ENCODE measurements around the gene ABCA13.

Gene ABCA13

GRCh38 chr7:48540746-48541145 lies 369.5 kb downstream of the ABCA13 start:
- no peak for DNase-seq

GRCh38 chr7:48548667-48549066 lies 377.4 kb downstream of the ABCA13 start:
- DNase-seq, result no peak

- DNase-seq, result no peak
Measured at GRCh38 chr7:48551652-48552051, 380.4 kb downstream of the ABCA13 start.

GRCh38 chr7:48563334-48563733 lies 392.1 kb downstream of the ABCA13 start:
- DNase-seq, result no peak

- DNase-seq, result no peak
Measured at GRCh38 chr7:48575516-48575915, 404.3 kb downstream of the ABCA13 start.

GRCh38 chr7:48587475-48587874 lies 416.2 kb downstream of the ABCA13 start:
- DNase-seq, result no peak

- no peak for DNase-seq
Measured at GRCh38 chr7:48594349-48594748, 423.1 kb downstream of the ABCA13 start.

- DNase-seq, result no peak
Measured at GRCh38 chr7:48595756-48596155, 424.5 kb downstream of the ABCA13 start.

GRCh38 chr7:48610705-48611104 lies 439.4 kb downstream of the ABCA13 start:
- no peak for DNase-seq

GRCh38 chr7:48611993-48612392 lies 440.7 kb downstream of the ABCA13 start:
- no peak for DNase-seq

GRCh38 chr7:48617508-48617907 lies 446.2 kb downstream of the ABCA13 start:
- no peak for DNase-seq

- DNase-seq, result no peak
Measured at GRCh38 chr7:48617993-48618392, 446.7 kb downstream of the ABCA13 start.

- no peak for DNase-seq
Measured at GRCh38 chr7:48621076-48621475, 449.8 kb downstream of the ABCA13 start.

GRCh38 chr7:48627164-48627563 lies 455.9 kb downstream of the ABCA13 start:
- DNase-seq, result no peak

- DNase-seq, result no peak
Measured at GRCh38 chr7:48628793-48629349, 457.6 kb downstream of the ABCA13 start.

GRCh38 chr7:48634116-48634632 lies 462.9 kb downstream of the ABCA13 start:
- DNase-seq, result no peak

GRCh38 chr7:48635796-48636195 lies 464.5 kb downstream of the ABCA13 start:
- DNase-seq, result no peak

- no peak for DNase-seq
Measured at GRCh38 chr7:48636391-48637015, 465.2 kb downstream of the ABCA13 start.

GRCh38 chr7:48637382-48637781 lies 466.1 kb downstream of the ABCA13 start:
- no peak for DNase-seq

GRCh38 chr7:48638041-48638440 lies 466.8 kb downstream of the ABCA13 start:
- DNase-seq, result no peak

- DNase-seq, result no peak
Measured at GRCh38 chr7:48643431-48644013, 472.3 kb downstream of the ABCA13 start.

- DNase-seq, result no peak
Measured at GRCh38 chr7:48658138-48658537, 486.9 kb downstream of the ABCA13 start.

GRCh38 chr7:48660306-48660870 lies 489.1 kb downstream of the ABCA13 start:
- no peak for DNase-seq

GRCh38 chr7:48664241-48664640 lies 493.0 kb downstream of the ABCA13 start:
- no peak for DNase-seq
